ELF-1 (cell line): Measurements from ENCODE around the gene MCF2.
A peak's percentile ranks its signal among the peaks of the same experiment; 100 is the strongest.
"Not testable (repeated sequence)": the region's sequence is repeated elsewhere in the genome, so short reads cannot be mapped to it uniquely, and the experiment has no call there.

Source experiments
- DNase-seq: peaks from one replicate; pipeline ENCODE4 v3.0.0-alpha.2; 2016; ENCODE audit warnings: low read depth, low spot score

Gene MCF2

GRCh38 chrX:139708067-139708466 lies at the start of gene MCF2:
Gene MCF2, minus strand, starts transcription at chrX:139708167. Its CDS starts 56,423 bp downstream, at chrX:139651744.
- DNase-seq: no peak

- DNase-seq: no peak
Observed at GRCh38 chrX:139751053-139751452, 43.1 kb upstream of the MCF2 start.

DNA sequence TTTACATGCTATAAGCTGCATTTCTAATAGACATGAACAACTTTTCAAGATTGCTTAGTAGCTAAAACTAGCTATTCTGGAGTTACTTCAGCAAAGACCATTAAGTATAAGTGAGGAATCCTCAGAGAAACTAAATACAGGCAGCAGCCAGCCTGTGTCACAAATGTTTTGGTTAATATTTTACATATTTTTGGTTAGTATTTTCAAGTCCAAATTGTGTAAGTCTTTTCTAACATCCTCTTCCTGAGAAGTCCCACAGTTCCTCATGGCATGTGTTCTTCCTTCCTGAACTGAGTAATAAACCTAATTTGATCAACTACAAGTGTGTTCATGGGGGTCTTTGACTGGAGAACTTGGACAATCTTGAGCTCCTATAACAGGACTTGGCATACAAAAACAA lies 42.4 kb upstream of the MCF2 start:
- no peak for DNase-seq

DNA sequence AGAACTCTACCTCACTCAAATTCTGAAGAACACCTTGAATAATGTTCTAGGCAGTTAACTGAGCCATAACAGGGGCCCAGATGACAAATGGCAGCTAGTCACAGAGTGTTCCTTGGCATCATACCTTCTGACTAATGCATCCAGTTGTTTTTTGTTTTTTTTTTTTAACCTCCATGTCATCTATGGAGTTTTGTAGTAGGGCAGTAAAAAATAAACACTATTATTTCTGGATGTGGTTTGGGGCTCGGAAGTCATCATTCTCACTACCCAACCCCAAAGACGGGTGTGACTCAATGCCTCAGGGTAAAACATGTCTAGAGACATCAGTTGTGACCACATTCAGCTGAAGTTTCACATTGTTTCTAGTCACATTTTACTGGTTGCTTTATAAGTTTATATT lies 31.2 kb upstream of the MCF2 start:
- no peak for DNase-seq

DNA sequence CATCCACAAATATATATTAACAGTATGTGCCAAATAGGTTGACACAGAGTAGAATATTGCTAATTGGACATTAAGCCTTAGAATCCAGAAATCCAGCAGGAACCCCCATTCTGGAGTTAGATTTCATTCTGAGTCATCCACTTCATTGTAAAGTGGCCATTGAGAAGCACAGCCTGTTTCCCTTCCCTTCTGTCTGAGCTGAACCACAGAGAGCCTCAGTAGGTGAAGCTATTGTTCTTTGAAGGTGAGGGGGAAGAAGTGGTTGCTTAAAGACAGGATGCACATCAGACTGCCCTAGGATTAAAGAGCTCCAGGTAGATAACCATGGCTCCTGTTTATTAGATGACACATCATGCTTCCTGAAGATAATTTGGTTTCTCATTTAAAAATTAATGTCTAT lies 30.6 kb upstream of the MCF2 start:
- DNase-seq: no peak

GRCh38 chrX:139736151-139736550 lies 28.2 kb upstream of the MCF2 start:
- DNase-seq: no peak

DNA sequence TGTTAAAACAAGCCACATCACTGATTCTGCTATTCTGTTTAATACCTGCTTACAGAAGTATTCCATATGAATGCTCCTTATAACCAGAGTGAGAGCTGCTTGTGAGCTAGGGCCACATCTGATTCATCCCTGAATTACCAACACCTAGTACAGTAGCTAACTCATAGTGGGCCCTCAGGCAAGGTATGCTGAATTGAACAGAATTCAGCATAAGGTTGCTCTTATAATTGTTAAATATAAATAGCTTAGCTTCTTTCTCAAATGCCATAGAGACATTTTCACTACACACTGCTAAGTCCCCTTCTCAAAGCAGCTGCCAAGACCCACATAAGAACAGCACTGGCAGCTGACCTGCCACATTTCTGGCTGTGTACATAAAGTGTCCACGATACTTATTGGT lies 27.0 kb upstream of the MCF2 start:
- DNase-seq: no peak

- DNase-seq: no peak
Observed at GRCh38 chrX:139725720-139726119, 17.8 kb upstream of the MCF2 start.

DNA sequence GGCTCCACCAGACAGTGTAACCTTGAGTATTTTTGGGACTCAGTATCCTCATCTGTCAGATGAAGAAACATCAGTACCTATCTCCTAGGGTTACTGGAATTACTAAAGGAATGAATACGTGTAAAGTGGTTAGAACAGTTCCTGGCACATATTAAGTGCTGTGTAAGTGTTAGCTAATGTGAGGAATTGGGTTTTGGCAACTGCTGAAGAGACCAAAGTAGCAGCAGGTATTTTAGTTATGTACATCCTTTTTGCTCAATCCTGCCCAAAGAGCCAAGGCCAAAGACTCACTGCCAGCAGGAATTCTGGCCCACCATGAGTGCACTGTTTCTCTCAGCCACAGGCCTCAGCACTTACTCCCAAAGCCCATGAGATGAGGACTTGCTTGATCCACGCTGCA lies 16.7 kb upstream of the MCF2 start:
- DNase-seq: no peak

- no peak for DNase-seq
Observed at GRCh38 chrX:139720979-139721378, 13.0 kb upstream of the MCF2 start.

DNA sequence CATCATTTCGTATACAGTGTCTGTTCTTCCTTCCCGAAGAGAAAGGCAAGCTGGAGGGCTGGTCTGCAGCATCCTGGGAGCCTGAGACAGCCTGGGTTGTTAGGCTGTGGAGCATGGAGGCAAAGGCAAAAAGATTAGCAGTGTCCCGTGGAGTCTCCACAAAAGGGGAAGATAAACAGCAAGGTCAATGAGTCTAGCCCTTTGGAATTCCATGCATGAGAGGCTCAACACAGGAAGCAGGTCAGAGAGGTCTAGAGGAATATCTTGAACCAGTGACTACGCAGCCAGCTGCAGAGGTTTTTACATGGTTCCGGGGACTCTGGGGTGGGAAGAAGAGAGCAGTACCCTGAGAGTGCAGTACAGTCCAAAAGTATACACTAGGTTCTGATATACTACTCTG lies 12.2 kb upstream of the MCF2 start:
- DNase-seq: peak; percentile 90

DNA sequence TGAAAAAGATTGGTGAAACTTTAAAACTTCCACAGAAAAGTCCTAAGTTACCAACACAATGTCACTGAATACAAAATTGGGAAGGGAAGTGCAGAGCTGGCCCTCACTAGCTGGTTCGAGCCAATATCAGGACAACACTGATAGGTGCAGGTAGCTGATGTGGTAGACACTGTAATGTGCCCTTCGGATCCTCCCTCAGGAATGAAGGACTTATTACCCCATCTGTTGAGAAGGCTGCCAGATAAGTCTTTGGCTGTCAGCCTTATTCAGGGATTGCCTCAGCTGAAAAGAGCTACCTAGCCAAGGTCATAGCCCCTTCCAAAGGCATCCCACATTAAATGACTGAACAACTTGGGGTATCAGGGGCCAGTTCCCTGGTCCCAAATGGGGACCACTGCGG lies 5.3 kb downstream of the MCF2 start:
- no peak for DNase-seq

- DNase-seq: no peak
Observed at GRCh38 chrX:139692908-139693307, 15.1 kb downstream of the MCF2 start.

GRCh38 chrX:139692506-139692849 lies 15.5 kb downstream of the MCF2 start:
- DNase-seq: peak; percentile 53

DNA sequence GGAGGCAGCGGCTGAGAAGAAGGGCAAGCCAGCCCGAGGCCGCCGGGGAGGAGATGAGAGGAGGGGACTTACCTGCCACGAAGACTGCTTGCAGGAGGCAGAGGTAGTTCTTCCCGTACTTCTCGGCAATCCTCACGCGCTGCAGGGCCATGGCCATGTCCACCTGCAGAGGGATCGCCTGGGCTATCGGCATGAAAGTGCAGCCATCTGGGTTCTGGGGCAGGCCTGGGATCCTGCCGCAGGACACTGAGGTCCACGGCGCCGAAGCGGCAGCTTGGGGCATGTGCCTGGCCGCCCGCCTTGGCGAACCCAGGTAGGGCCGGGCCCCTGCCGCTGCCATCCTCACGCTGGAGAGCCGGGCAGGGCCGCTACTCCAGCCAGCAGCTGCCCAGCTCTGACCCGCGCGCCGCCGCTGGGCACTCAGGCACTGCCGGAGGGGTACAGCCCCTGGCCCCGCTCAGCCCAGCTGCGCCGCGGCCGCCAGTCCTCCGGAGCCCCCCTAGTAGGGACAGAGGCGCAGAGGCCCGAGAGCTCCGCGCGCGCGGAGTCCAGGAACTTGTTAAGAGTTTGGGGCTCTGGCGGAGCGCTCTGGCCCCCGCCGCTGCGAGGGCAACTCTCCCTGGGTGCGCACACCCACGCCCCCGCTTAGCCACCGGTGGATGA lies 16.0 kb downstream of the MCF2 start:
- peak; percentile 59 for DNase-seq

- DNase-seq: peak; percentile 25
Observed at GRCh38 chrX:139691493-139691842, 16.5 kb downstream of the MCF2 start.

DNA sequence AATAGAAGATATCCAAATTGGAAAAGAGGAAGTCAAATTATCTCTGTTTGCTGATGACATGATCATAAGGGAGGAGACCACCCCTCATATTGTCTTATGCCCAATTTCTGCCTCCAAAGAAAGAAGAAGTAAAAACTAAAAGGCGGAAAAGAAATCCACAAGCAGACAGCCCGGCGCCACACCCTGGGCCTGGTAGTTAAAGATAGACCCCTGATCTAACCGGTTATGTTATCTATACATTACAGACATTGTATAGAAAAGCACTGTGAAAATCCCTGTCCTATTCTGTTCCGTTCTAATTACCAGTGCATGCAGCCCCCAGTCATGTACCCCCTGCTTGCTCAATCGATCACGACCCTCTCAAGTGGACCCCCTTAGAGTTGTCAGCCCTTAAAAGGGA lies 22.8 kb downstream of the MCF2 start:
- DNase-seq: not testable (repeated sequence)

DNA sequence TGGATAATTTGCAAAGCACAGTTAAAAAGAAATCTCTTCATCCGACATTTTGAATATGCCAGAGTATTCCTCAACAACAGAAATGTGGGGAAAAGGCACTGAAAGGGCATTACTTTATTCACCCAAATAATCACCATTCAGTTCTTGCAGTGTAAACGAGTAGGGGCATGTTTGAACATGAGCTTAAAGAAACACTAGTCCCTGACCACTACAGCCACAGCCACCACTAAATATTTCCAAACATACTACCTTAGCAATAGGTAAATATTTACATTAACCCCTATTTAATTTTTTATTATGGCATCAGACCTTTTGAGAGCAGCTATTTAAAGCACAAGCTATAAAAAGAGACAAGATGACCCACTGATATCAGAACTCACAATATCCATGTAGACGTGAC lies 27.6 kb downstream of the MCF2 start:
- DNase-seq: no peak

GRCh38 chrX:139647597-139647996 lies 60.4 kb downstream of the MCF2 start:
- DNase-seq: no peak

- DNase-seq: peak; percentile 58
Observed at GRCh38 chrX:139642241-139642927, 65.6 kb downstream of the MCF2 start.

- DNase-seq: no peak
Observed at GRCh38 chrX:139640259-139640658, 67.7 kb downstream of the MCF2 start.

- DNase-seq: no peak
Observed at GRCh38 chrX:139639253-139639652, 68.7 kb downstream of the MCF2 start.

GRCh38 chrX:139600105-139600504 lies 107.9 kb downstream of the MCF2 start:
- DNase-seq: no peak

DNA sequence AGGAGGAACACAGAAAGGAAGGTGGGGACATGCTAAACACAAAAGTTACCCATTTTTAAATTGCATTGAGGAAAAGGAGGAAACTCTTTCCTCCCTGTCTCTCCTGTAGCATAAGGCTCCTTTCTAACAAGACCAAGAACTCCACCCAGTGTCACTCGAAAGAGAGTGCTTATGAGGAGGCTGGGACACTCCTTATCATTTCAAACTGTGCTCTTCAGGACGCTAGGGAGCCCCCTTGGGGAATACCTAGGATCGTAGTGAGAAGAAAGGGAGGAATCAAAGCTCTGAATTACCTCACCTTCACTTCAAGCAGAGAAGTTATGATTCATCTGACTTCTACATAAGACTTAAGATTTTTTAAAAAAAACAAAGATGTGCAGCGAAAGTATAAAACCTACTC lies 111.9 kb downstream of the MCF2 start:
- peak; percentile 25 for DNase-seq
